D721Med (cell line): ENCODE data around the gene PRIMA1.

Experiments used
- DNase-seq: peaks from one replicate; pipeline ENCODE4 v3.0.0; 2011; ENCODE audit warnings: low spot score; ENCODE audit not compliant: insufficient read length
- FAIRE-seq: peaks from 2 replicates; lab custom pipeline; 2011; peaks lifted over from hg19 to GRCh38; lab: Jason Lieb, UNC
- TF ChIP-seq, protein P1 (sequence below): IDR thresholded peaks from 2 replicates; pipeline ENCODE4 v1.5.1; 2012; ENCODE audit warnings: mild to moderate bottlenecking, control low read depth; ENCODE audit not compliant: insufficient read depth; ENCODE audit errors: missing control alignments

Gene PRIMA1

DNA sequence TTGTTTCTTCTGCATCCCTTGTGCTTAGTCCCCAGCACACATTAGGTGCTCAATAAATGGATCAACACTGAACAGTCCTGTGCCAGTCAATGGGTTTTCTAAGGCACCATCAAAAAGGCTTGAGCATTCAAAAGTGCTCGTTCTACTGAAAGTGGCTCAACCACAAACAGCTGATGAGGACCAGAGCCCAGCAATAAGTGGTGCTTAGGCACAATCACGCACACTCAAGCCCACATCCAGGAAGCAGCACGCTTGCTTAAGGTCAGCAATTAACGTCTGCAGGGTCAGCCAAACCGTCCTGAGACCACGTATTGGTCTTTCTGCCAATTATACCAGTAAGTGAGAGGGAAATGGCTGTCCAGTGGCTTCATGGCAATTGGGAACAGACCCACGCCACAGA is 56.5 kb downstream of the PRIMA1 start:
- FAIRE-seq (no peak), DNase-seq (no peak)
- TF ChIP-seq, protein P1, sequence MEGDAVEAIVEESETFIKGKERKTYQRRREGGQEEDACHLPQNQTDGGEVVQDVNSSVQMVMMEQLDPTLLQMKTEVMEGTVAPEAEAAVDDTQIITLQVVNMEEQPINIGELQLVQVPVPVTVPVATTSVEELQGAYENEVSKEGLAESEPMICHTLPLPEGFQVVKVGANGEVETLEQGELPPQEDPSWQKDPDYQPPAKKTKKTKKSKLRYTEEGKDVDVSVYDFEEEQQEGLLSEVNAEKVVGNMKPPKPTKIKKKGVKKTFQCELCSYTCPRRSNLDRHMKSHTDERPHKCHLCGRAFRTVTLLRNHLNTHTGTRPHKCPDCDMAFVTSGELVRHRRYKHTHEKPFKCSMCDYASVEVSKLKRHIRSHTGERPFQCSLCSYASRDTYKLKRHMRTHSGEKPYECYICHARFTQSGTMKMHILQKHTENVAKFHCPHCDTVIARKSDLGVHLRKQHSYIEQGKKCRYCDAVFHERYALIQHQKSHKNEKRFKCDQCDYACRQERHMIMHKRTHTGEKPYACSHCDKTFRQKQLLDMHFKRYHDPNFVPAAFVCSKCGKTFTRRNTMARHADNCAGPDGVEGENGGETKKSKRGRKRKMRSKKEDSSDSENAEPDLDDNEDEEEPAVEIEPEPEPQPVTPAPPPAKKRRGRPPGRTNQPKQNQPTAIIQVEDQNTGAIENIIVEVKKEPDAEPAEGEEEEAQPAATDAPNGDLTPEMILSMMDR, result no peak

GRCh38 chr14:93729993-93730392 is 58.3 kb downstream of the PRIMA1 start:
- TF ChIP-seq, protein P1, result no peak
- FAIRE-seq (no peak), DNase-seq (no peak)

DNA sequence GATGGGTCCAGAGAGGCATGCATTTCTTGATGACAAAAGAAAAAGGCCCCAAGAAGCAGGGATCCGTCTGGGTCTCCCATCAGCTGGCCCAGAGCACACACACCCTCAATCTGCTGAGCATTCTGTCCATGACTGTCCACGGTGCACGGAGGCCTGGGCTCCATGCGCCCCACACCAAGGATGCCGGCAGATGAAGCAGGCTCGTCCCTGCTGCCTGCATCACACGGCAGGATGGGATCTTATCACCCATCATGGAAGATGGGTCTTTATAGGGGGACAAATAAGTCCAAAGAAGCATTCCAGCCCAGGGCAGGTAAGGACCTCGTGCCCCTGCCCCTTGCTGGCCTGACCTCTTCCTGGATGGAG is 59.7 kb downstream of the PRIMA1 start:
- DNase-seq (no peak), FAIRE-seq (no peak)
- TF ChIP-seq, protein P1, result no peak

- FAIRE-seq (no peak), DNase-seq (no peak)
- TF ChIP-seq, protein P1, result no peak
These were observed 60.2 kb downstream of the PRIMA1 start for GRCh38 chr14:93727917-93728650.

- DNase-seq, result no peak
- no peak for FAIRE-seq
- TF ChIP-seq, protein P1, result no peak
These were observed 61.1 kb downstream of the PRIMA1 start for GRCh38 chr14:93727039-93727740.

- TF ChIP-seq, protein P1, result no peak
- FAIRE-seq (no peak), DNase-seq (no peak)
These were observed 62.3 kb downstream of the PRIMA1 start for GRCh38 chr14:93725993-93726392.
